Measurements from ENCODE around the gene RERE. TPM values are rescaled to one million over a fixed set of nuclear protein-coding genes. Genes with fewer than 3 reads are reported as not detected.
"Not testable (repeated sequence)": the region's sequence is repeated elsewhere in the genome, so short reads cannot be mapped to it uniquely, and the experiment has no call there.

The RERE gene
- polyA plus RNA-seq, 5 donors = 104 to 119 (median 112) TPM

DNA sequence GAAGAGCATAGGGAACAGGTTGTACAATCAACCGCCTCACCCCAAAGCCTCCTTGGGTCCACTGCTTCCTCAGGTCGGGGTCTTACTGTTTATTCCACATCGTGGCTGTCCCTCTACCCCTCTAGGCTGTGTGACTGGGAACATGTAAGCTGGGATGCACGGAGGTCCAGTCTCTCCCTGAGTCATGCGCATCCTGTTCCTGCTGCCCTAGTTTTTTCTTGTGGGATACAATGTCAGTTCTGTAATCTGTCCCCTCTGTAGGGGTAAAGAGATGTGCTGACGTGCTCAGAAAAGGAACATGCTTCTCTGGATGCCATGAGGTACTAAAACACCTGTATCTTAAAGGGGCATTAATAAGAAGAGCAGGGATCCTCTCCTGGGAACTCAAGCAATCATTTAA, 433.4 kb downstream of the RERE start:
- DNase-seq = no peak

DNA sequence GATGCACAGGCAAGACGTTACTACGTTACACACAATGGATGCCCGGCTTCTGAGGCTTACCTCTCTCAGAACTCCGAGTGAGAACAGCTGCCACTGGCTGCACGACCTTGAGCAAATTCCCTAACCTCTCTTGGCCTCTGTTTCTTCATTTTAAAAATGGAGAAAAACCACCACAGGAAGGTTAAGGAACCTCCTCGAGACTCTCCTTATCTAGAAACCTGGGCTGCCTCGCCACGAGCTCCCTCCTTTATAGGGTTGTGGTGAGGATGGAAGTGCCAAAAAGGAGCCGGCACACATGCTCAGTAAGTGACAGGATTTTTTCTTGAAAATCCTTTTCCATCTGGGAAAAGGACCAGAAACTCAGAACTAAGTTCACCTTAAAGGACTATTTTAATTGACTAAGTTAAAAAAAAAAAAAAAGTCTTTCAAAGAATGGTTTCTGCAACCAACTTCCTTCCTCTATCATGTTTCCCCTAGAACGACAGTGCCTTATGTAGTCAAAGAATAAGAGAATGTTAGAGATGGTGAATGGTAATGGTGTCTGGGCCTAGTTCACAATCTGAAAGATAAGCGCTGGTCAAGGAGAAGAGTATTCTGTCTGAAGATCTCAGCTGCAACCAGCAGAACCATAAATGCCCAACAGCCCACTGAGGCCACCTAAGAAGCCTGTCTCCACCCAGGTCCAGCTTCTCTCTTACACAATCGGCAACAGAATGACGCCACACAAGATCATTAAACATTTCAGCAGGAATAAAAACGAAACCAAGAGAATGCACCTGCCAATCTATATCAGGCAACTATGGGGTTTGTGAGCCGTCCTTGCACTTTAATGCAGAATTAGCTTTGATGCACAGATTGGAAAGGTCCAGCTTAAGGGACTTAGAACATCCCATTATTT, 434.6 kb downstream of the RERE start:
- no peak for DNase-seq

DNA sequence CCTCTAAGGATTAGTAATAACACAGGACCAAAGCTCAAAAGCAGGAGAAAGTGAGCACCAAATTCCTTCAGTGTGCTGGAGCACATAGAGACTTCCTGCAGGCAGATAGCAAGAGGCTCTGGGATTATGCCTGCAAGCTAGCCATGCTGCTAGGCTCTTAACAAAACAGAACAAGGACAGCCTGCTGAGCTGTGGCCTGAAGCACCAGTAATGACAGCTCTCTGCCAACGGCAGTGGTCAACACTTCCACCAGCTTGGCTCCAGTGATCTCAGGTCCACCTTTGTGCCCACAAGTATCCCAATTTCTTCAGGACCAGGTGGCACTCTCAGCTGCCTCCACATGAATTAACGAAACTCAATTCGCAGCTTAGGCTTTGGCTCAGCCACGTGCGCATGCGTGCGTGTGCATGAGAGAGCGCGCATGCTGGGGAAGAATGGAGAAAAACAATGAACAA, 435.4 kb downstream of the RERE start:
- DNase-seq = no peak

DNA sequence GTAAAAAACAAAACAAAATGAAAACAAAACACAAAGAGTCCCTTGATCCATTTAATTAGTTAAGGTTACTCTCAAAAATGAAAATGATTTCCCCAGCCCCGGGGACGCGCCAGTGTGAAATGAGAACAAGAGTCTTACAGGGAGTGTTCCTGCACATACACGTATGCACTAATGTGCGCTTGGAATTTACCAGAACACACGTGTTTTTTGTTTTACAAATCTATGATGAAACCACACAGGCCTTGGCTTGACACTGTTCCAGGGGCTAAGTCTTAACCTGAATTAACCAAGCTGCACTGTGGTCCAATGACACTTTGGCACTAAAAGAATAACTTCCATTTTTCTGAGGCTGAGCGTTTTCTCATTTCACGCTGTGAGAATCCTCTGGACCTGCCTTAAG, 435.8 kb downstream of the RERE start:
- DNase-seq = no peak

DNA sequence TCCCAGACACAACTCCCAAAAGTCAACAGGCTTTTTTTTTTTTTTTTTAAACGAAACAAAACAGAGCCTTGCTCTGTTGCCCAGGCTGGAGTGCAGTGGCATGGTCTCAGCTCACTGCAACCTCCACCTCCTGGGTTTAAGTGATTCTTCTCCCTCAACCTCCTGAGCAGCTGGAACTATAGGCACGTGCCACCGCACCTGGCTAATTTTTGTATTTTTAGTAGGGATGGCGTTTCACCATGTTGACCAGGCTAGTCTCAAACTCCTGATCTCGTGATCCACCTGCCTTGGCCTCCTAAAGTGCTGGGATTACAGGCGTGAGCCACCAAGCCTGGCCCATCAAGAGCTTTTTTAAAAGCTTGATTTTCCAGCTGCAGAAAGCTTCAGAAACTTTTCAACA, 437.1 kb downstream of the RERE start:
- DNase-seq = not testable (repeated sequence)

DNA sequence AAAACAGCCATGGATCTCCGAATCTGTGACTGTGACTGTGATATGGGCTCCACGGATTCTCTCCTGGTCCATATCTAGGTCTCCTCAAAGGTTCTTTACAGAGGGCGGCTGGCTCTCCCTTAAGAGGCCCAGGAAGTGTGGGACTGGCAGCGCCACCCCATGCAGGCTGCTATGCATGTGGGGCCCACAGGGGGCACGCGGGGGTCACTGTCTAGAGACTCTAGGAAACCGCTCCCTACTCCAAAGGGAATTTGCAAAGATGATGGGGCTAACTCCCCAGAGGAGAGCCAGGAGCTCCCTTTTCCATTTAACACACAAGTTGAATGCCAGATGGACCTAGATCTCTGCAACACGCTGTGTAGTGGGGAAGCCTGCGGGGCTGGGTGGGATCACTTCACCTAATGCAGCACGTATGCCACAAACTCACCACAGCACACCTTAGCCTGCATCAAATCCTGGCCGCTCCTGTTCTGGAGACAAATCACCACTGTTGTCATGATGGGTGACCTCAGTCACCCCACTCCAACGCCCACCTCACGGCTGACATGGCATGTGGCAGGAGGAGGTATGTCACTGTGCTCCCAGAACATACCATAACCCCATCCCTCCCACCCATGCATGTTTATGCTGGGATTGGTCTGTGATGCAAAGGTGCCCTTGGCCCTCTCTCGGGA, 437.8 kb downstream of the RERE start:
- no peak for DNase-seq

DNA sequence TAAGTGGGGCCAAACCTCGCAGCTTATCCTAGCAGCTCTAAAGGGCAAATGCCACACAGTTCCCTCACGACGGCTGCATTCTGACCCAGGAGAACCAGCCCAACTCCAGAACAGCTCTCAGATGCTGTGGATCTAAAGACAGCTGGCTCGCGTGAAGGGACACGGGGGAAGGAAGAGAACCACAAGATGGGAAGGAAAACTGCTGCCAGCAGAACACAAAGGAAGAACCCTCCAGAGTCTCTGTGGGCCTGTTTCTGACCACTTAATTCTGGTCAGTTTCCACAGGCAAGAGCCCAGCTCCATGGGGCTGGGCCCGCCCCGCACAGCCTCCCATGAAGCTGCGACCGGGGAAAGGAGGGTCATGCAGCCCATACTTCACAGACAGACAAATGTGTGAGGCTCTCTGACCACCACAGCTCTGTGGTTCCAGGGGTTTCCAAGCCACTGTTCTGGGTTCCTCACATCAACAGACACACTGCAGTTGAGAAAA, 438.4 kb downstream of the RERE start:
- no peak for DNase-seq

DNA sequence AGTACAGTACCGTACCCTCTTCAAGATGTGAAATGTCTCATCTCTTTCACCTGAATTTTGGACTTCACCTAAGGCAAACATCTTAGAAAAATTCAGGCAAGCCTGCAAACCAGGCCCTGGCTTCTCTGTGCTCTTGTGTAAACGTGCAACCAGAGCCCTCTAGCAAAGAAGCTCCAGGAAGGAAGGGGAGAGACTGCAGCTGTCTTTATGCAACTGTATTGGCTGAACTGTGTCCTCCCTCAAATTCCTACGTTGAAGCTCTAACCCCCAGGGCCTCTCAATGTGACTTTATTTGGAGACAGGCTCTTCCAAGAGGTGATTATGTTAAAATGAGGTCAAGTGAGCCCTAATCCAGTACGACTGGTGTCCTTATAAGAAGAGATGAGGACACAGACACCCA, 439.3 kb downstream of the RERE start:
- no peak for DNase-seq

DNA sequence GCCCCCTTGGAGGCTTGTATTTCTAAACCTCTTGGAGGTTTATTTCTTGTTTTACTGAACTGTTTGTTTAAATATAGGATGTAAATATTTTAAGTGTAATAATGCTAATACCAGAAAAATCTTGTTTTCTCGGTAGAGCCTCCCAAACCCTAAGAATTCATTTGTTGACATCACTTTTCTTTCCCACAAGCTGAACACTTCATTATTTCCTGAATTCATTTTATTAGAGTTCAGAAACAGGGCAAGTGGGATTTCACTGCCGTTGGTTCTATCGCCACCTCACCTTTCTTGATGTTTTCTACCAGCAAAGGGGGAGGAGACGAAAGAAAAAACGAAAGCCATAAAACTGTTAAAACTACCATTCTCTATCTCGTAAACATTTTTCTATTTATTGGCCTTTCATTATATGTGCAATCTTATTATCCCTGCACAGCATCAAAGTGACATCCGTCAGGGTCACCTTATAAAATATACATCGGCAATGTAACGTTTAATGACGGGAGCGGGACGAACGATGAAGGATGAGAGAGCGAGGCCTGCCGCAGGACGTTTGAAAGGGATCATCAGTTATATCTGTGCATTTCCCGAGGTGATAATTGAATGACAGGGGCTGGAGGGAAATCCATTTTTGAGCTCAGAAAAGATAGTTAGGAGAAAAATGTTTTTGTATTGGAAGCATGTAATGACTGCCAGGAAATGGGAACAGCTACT, 440.0 kb downstream of the RERE start:
- DNase-seq = no peak

DNA sequence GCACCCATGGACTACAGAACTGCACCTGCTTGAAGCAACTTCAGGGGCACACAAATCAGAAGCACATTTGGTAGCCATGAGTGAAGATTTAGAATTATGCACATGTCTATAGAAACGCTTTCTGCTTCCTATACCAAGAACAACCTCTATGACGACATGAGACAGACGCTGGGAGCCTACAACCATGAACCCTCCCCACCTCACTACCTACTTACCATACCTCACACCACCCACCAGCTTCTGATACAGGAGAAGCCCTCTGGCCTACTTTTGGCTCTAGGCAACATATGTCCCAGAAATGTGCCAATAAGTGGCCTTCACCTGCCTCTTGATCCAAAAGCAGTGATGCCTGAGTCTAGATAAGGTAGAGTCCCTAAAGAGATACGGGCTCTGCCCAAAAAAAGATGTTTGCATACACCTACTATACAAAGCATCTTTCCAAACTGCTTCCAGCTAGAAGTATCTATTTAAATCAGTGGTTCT, 441.0 kb downstream of the RERE start:
- no peak for DNase-seq

DNA sequence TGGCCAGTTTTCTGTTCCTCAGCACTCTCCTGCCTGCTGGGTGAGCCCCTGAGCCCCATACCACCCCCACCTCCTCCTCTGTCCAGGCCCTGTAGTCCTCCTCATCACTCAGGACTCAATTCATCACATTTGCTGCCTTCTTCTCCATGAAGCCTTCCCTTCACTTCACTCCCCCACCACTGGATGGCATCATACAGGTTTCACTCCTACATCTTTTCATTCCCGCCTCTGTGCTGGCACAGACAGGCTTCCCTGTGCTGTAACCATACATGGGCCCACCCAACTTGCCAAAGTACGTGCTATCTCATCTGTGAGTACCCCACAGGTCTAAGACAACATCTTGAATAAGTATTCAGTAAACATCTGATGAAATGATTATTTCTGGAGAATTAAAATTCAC, 442.6 kb downstream of the RERE start:
- no peak for DNase-seq

DNA sequence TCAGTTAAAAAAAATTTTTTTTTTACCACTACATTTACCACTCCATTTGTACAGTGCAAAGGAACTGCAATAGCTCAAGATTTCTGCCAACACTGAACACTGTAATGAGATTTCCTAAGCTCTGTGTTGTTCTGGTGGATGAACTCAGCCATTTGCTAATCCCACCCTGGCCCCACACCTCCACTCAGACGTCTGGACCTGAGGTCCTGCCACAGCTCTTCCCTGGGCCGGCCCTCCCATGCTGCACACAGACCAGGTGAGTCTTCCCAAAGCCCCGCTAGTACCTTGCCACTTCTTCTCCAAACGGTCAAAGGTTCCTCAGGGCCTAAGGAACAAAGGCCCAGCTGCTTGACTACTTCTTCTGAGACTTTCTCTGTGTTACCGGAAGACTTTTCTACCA, 443.1 kb downstream of the RERE start:
- DNase-seq = no peak

DNA sequence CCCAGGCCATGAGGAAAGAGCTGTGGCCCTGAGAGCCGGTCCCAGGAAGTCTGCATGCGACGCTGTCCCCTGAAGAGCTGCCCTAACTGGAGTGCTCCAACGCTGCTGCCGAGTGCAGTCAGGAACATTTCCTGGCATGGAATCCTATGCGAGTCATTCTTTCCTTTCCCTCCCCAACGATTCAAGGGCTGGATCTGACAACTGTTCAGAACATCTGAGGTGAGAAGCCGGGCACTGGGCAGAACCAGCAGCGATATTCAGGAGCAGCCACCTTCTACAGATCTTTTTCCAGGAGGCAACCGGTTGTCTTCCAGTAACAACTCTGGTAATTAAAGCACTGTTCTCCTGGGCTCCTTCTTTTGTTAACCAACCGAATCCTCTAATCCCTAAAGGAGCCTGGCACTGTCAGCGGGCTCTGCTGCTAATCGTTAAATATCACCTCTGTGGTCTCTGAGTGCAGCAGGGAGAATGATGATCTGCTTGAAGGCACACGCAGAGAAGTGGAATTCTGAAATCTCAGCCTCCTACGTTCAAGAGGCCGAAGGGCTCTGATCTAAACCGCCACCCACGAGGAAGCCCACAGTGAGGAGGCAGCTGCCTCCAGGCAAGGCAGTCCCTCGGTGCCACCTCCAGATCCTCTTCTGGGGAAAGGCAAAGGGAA, 443.7 kb downstream of the RERE start:
- DNase-seq = peak; percentile 67 to 74

DNA sequence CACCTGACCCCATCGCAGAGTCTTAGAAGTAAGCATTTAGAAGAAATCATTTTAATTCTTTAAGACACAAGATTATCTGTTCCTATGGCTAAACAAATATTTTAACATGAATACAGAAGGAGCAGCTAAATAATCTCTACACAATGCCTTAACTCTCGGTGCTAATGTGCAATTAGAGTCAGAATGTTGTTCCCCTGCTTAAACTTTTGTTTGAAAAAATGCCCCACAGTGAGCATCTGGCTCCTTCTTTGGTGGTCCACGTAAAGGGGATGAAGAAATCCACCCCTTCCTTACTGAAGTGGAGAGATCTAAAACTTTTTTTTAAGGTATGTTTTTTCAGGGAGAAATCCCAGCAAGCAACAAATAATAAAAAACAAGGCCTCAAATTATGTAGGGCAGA, 444.3 kb downstream of the RERE start:
- no peak for DNase-seq

DNA sequence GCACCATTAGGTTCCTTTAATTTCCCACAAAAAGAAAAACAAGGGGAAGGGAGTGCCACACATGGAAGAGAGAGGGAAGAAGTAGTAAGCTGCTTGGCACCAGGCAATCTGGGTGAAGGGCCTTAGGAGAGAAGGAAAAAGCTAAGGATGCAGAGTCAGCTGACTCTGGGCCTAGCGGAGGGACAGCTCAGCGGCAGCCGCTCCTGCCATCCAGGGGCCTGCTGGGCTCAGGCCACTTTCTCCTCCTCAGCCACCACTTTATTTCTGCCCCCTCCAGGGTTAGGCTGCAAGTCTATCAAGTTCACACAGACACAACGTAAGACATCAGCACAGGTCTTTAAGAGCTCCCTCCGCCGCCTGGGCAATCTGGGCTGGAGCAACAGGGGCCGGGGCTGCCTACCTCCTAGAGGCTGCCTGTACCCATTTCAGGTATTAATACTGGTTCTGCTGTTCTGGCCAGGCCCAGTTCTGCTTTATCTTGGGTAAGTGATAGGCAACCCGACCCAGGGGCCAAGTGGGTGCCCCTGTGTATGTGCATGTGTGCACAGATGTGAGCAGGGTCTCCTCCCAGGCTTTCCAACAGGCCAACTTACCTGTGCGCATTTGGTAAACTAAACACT, 446.0 kb downstream of the RERE start:
- DNase-seq = no peak

DNA sequence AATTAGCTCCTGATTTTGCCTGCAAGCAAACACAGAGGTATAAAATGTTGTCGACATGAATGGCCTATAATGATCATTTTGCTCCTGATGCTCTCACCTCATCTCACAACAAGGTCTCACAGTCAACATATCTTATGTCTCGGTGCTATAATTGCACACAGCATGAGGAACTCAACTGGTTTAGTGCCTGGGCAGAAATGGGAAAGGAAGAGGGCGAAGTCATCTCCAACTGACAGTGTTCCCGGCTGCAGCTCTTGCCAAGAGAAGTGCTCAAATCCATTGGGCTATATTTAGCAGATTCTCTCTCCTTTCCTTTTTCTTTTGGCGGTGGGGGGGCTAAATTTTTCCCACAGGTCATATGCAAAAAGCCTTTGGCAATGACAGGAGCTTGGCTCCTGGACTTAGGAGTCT, 446.5 kb downstream of the RERE start:
- no peak for DNase-seq

DNA sequence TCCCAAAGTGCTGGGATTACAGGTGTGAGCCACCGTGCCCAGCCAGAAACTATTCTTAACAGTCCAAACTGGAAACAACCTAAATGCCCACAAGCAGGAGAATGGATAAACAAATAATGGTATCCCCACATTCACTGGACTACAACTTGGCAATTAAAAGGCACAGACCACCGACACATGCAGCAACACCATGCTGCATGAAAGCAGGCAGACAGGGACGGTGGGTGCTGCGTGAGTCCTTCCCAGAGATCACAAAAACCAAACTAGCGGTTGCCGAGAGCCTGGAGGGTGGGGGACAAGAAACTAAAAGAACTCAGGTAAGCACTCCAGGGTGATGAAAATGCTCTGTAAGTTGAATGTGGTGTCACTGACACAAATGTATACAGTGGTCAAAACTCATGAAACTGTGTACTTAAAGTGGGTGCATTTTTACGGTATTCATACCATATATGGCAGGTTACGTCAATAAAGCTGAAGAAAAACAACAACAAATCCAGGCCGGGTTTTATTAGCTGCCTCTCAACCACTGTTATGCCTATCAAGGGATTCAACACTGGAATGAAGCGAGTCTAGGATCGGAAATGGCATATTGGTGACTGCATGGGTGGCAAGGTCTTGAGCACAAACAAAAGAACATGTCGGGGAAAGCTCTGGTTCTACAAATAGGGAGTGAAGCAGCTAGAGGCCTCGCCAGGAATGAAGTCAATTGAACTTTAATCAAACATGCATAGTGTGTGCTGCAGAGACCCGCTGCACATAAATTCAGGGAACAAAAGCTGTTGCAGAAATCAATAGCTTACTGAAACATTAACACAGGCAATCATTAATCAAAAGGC, 447.2 kb downstream of the RERE start:
- DNase-seq = no peak

DNA sequence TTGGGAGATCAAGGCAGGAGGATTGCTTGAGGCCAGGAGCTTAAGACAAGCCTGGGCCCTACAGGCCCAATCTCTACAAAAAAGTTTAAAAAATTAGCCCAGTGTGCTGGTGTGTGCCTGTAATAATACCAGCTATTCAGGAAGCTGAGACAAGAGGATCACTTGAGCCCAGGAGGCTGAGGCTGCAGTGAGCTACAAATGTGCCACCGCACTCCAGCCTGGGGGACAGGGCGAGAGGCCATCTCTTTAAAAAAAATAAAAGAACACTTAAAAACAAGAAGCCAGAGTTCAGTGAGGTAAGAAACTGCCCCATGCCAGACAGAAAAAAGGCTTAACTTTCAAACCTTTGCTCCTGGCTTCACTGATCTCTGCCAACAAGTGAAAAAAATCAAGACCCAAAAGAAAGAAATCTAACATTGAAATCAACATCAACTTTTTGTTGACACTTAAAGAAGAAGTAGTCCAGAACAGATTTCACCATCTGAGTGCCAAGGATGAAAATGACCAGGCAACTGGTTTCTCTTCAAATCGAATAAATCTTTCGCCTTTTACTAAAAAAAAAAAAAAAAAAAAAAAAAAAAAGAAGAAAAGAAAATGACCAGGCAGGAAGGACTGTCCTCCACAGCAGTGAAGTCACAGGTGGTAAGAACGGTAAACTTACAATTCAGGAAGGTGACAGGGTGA, 448.3 kb downstream of the RERE start:
- DNase-seq = no peak

DNA sequence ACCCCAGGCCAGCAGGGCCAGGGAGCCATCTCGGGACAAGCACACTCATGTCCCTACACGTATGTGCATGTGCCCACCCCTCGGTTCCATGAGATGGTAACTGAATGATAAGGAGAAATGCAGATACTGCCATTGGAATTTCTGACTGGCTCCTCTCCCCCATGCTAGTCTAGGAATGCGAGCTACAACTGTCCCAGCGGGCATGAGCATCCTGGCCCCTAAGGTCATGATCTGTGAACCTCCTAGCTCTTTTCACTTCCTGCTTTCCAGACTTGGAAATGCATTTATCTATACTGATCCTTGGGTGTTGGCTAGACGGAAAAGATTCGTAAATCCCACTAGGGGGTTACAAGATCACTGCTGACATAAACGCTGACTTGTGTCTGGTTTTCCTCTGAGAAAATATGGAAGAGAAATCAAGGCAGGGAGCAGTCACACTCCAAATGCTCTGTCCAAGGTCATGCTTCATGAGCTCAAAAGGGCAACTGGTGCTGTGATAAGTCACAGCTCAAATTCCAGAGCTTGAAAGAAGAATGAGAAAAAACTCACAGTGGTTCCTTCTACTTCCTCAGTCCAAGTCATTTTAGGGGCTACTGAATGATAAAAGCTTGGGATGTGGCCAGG, 449.8 kb downstream of the RERE start:
- DNase-seq = no peak

All from right lung (tissue), 5 donors.